GM18499 (cell line): ENCODE data around the gene ZDHHC11.
"Not testable (repeated sequence)": the region's sequence is repeated elsewhere in the genome, so short reads cannot be mapped to it uniquely, and the experiment has no call there.

Source experiments
- ATAC-seq: cut with Tn5 transposase; IDR thresholded peaks from one replicate; pipeline ENCODE4 v1.9.1; 2021; ENCODE audit warnings: moderate number of reproducible peaks; ENCODE audit not compliant: insufficient read depth, unreplicated experiment

Gene ZDHHC11

GRCh38 chr5:880816-881550 lies 30.2 kb upstream of the ZDHHC11 start:
- ATAC-seq: no peak

- not testable (repeated sequence) for ATAC-seq
Measured at GRCh38 chr5:878677-879076, 27.9 kb upstream of the ZDHHC11 start.

- no peak for ATAC-seq
Measured at GRCh38 chr5:878125-878524, 27.3 kb upstream of the ZDHHC11 start.

- no peak for ATAC-seq
Measured at GRCh38 chr5:876398-877365, 25.9 kb upstream of the ZDHHC11 start.

GRCh38 chr5:875931-876330 lies 25.1 kb upstream of the ZDHHC11 start:
- no peak for ATAC-seq

- ATAC-seq: no peak
Measured at GRCh38 chr5:873328-873727, 22.5 kb upstream of the ZDHHC11 start.

- ATAC-seq: no peak
Measured at GRCh38 chr5:872301-872700, 21.5 kb upstream of the ZDHHC11 start.

GRCh38 chr5:871596-872298 lies 21.0 kb upstream of the ZDHHC11 start:
- ATAC-seq: no peak

- ATAC-seq: no peak
Measured at GRCh38 chr5:870956-871355, 20.2 kb upstream of the ZDHHC11 start.

GRCh38 chr5:868428-869135 lies 17.8 kb upstream of the ZDHHC11 start:
- no peak for ATAC-seq

- ATAC-seq: no peak
Measured at GRCh38 chr5:867300-867870, 16.6 kb upstream of the ZDHHC11 start.

- ATAC-seq: no peak
Measured at GRCh38 chr5:865771-866170, 15.0 kb upstream of the ZDHHC11 start.

- ATAC-seq: no peak
Measured at GRCh38 chr5:865168-865521, 14.4 kb upstream of the ZDHHC11 start.

GRCh38 chr5:864492-865167 lies 13.8 kb upstream of the ZDHHC11 start:
- no peak for ATAC-seq

- ATAC-seq: no peak
Measured at GRCh38 chr5:863244-863805, 12.5 kb upstream of the ZDHHC11 start.

- no peak for ATAC-seq
Measured at GRCh38 chr5:862367-863243, 11.8 kb upstream of the ZDHHC11 start.

GRCh38 chr5:861442-862366 lies 10.9 kb upstream of the ZDHHC11 start:
- ATAC-seq: no peak
